Endothelial cell of umbilical vein (primary cell): Measurements from ENCODE around the gene CEP72.

ENCODE experiments used
- EZH2 ChIP-seq: IDR thresholded peaks from 2 replicates; pipeline ENCODE4 v1.6.1; 2012; ENCODE audit warnings: borderline replicate concordance, low read depth, mild to moderate bottlenecking, moderate library complexity, low read length, inconsistent platforms; ENCODE audit not compliant: severe bottlenecking
- FOS ChIP-seq: IDR thresholded peaks from 2 replicates; pipeline ENCODE4 v1.6.1; 2011; ENCODE audit warnings: mild to moderate bottlenecking, low read length, moderate library complexity, borderline replicate concordance; ENCODE audit not compliant: insufficient read depth
- JUN ChIP-seq: IDR thresholded peaks from 2 replicates; pipeline ENCODE4 v1.6.1; 2011; ENCODE audit warnings: borderline replicate concordance, low read depth; ENCODE audit not compliant: insufficient read length, insufficient read depth
- MYC ChIP-seq: IDR thresholded peaks from one replicate; pipeline ENCODE4 v1.6.1; 2011; ENCODE audit warnings: mild to moderate bottlenecking, low read depth, low read length
- POLR2A ChIP-seq: IDR thresholded peaks from 2 replicates; pipeline ENCODE4 v1.6.1; 2012; ENCODE audit warnings: low read depth, mild to moderate bottlenecking, control low read depth, low read length
- POLR2AphosphoS5 ChIP-seq: IDR thresholded peaks from 2 replicates; pipeline ENCODE4 v1.6.1; 2012; ENCODE audit warnings: low read depth, mild to moderate bottlenecking, control low read depth, low read length, moderate library complexity; ENCODE audit not compliant: insufficient read depth
- TF ChIP-seq, protein P1 (sequence below), 2 donors: IDR thresholded peaks; 1 replicate in 1 of 2; 2 replicates in 1 of 2; pipeline ENCODE4 v1.5.1; 2011; ENCODE audit warnings: low read length in 2 of 2, mild to moderate bottlenecking in 2 of 2, moderate library complexity in 2 of 2, control low read depth in 1 of 2, inconsistent platforms in 1 of 2, low read depth in 1 of 2; ENCODE audit not compliant: insufficient read depth in 1 of 2; ENCODE audit errors: extremely low read depth in 1 of 2
- TF ChIP-seq, protein P2 (sequence below): IDR thresholded peaks from 2 replicates; pipeline ENCODE4 v1.6.1; 2011; ENCODE audit not compliant: insufficient read depth, insufficient read length

- TF ChIP-seq, protein P1, sequence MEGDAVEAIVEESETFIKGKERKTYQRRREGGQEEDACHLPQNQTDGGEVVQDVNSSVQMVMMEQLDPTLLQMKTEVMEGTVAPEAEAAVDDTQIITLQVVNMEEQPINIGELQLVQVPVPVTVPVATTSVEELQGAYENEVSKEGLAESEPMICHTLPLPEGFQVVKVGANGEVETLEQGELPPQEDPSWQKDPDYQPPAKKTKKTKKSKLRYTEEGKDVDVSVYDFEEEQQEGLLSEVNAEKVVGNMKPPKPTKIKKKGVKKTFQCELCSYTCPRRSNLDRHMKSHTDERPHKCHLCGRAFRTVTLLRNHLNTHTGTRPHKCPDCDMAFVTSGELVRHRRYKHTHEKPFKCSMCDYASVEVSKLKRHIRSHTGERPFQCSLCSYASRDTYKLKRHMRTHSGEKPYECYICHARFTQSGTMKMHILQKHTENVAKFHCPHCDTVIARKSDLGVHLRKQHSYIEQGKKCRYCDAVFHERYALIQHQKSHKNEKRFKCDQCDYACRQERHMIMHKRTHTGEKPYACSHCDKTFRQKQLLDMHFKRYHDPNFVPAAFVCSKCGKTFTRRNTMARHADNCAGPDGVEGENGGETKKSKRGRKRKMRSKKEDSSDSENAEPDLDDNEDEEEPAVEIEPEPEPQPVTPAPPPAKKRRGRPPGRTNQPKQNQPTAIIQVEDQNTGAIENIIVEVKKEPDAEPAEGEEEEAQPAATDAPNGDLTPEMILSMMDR (IDR thresholded peaks at IDR 0.05; ENCODE audit: extremely low read depth in 1 of 2, insufficient read depth in 1 of 2, low read depth in 1 of 2, low read length in 2 of 2), result no peak
- no peak for TF ChIP-seq POLR2AphosphoS5
- no peak for TF ChIP-seq JUN
- TF ChIP-seq POLR2A, result no peak
- no peak for TF ChIP-seq FOS
- TF ChIP-seq EZH2, result no peak
- no peak for TF ChIP-seq MYC
- TF ChIP-seq, protein P2, sequence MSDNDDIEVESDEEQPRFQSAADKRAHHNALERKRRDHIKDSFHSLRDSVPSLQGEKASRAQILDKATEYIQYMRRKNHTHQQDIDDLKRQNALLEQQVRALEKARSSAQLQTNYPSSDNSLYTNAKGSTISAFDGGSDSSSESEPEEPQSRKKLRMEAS, result no peak
Observed at GRCh38 chr5:674630-675011, 62.5 kb downstream of the CEP72 start.
